Ovary (tissue), 9 donors: ENCODE results near the gene BET1. TPM values are rescaled to one million over a fixed set of nuclear protein-coding genes. Genes with fewer than 3 reads are reported as not detected.
"Not testable (repeated sequence)": the region's sequence is repeated elsewhere in the genome, so short reads cannot be mapped to it uniquely, and the experiment has no call there.

ENCODE experiments used
- DNase-seq, 5 donors: peaks; one replicate each; pipeline ENCODE4 v3.0.0-alpha.2; 2019 to 2020
- H3K27ac ChIP-seq, 2 donors: fragments of 200-600 bp; one replicate each; pipeline versions ENCODE4 v1.5.1 to v1.8.0; 2019 to 2022
- H3K27me3 ChIP-seq: fragments of 200-600 bp; one replicate; pipeline ENCODE4 v1.8.0; 2022
- H3K36me3 ChIP-seq: fragments of 200-600 bp; sonication (generic); one replicate; pipeline ENCODE4 v1.5.1; 2019
- H3K4me1 ChIP-seq: one replicate; pipeline ENCODE4 v1.8.1; 2013; ENCODE audit warnings: mild to moderate bottlenecking, moderate library complexity; ENCODE audit not compliant: insufficient read depth
- H3K4me3 ChIP-seq: fragments of 200-600 bp; sonication (generic); one replicate; pipeline ENCODE4 v1.5.1; 2017
- H3K9me3 ChIP-seq, 2 donors: fragments of 200-600 bp in 1 of 2; sonication (generic) in 1 of 2; one replicate each; pipeline versions ENCODE4 v1.5.1 to v1.8.1; 2013 to 2019; ENCODE audit warnings: mild to moderate bottlenecking in 1 of 2, moderate library complexity in 1 of 2
- CTCF ChIP-seq, 3 donors: fragments of 450-650 bp in 2 of 3; fragments of 200-600 bp in 1 of 3; IDR thresholded peaks; one replicate each; pipeline versions ENCODE4 v1.5.1 to v1.8.0; 2016 to 2022; ENCODE audit warnings: antibody characterized with exemption in 3 of 3, mild to moderate bottlenecking in 1 of 3
- EP300 ChIP-seq: sonication (generic); formaldehyde crosslinking; IDR thresholded peaks from one replicate; pipeline ENCODE4 v1.6.1; 2017; ENCODE audit warnings: antibody characterized with exemption
- POLR2A ChIP-seq: fragments of 450-650 bp; IDR thresholded peaks from one replicate; pipeline ENCODE4 v1.6.1; 2017; ENCODE audit warnings: antibody characterized with exemption, mild to moderate bottlenecking, moderate library complexity
- WGBS, 3 donors: extraction: QIAGEN DNeasy Blood & Tissue Kit in 1 of 3; methylation state at CpG; one replicate each; pipeline versions ENCODE4 v1.1.5 to v1.1.7; 2013 to 2017; 5-methylcytosine and 5-hydroxymethylcytosine counted together
- intact Hi-C, 4 donors: fragments of 100-400 bp; cut with DNase I; formaldehyde crosslinking; loops; one replicate each; pipeline versions ENCODE4 v1.11.0 to v1.15.1; 2022 to 2023
- polyA plus RNA-seq, 2 donors: library from polyadenylated mRNA; stranded (reverse); fragments of 200-250 nt in 1 of 2; fragments of 350-450 nt in 1 of 2; fragmentation: Illumina TruSeq in 1 of 2; extraction: RNeasy Lipid Tissue Mini Kit (QIAGEN cat#74804) in 1 of 2; gene quantifications; one replicate each; pipeline ENCODE4 v1.2.3, GENCODE V29; 2013 to 2014
- total RNA-seq, 7 donors: library from RNA; depleted of rRNA in 2 of 7; stranded (reverse); fragments of >200 nt in 2 of 7; fragmentation: NEBNext Ultra II Directional in 3 of 7; extraction: Animal tissue kit (Norgen Biotek cat#: 25700) in 3 of 7; gene quantifications; one replicate each; pipeline versions ENCODE4 v1.1.0 to v1.2.4, GENCODE V29; 2016 to 2023
- donor health status: DM: no; HTN: no; CAD: no; lungs with moderate emphysema.
- donor health status: DM: no; HTN: no; CAD: no.
- donor health status: Bipolar disorder and iron deficiency.
- donor health status: DM: yes; HTN: yes; CAD: no.
- donor health status: DM: no; HTN: no; CAD: no.
- donor health status: DM: yes; HTN: yes; CAD: no.

BET1 gene
- total and polyA plus RNA-seq, 9 donors: 22.9 to 35.9 (median 26.9) TPM

DNA sequence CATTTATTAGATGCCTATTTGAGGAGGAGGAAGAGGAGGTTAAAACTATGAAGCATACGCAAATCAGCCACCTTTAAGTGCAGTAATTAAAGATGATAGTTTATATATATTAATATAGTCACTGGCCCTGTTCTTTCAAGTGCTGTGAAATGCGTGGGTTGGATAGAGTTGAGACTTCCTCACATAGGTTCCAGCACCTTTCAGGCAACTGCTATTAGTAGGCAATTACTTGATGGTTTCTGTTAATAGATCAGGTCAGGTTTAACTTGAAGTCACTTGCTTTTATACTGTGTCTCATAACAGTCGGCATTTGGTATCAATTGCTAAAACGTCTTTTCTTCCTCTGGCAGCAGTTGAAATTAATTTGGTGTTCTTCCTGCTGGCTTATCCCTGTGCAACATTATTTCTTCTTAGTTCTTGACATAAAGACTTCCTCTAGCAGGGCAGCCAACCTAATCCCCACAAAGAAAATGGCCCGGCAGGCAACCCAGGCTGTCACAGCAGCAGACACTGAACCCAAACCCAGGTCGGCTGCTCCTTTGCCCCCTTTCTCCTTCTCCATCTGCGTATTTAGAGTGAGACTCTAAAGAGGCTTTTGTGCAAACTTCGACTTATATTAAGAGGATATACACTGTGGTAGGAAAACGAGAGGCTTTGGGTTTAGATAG, 35.3 kb upstream of the BET1 start:
- TF ChIP-seq EP300 (no peak), POLR2A (no peak), CTCF (IDR thresholded peaks at IDR 0.05) (no peak)
- H3K4me1 ChIP-seq: no peaks in the 10 kb centered on the region
- no peaks in the 10 kb centered on the region for H3K27me3 ChIP-seq
- DNase-seq: no peak
- H3K9me3 ChIP-seq: no peaks in the 10 kb centered on the region
- H3K4me3 ChIP-seq: no peak overlapping the region
- H3K36me3 ChIP-seq: no peaks in the 10 kb centered on the region
- no peak overlapping the region for H3K27ac ChIP-seq
- 76 to 79% (median 79%) methylated on average over 9 of the region's 9 CpGs for WGBS, 3 donors
- intact Hi-C loops: no loop called here

- WGBS, 3 donors: 59 to 73% (median 61%) methylated on average over 2 of the region's 2 CpGs
- H3K27ac ChIP-seq: no peak overlapping the region
- intact Hi-C loops: no loop called here
- no peaks in the 10 kb centered on the region for H3K4me1 ChIP-seq
- H3K27me3 ChIP-seq: no peaks in the 10 kb centered on the region
- no peak overlapping the region for H3K4me3 ChIP-seq
- TF ChIP-seq CTCF (IDR thresholded peaks at IDR 0.05): no peak
- TF ChIP-seq POLR2A: no peak
- TF ChIP-seq EP300: no peak
- no peaks in the 10 kb centered on the region for H3K36me3 ChIP-seq
- no peak for DNase-seq
- no peaks in the 10 kb centered on the region for H3K9me3 ChIP-seq
Observed at GRCh38 chr7:94031865-94032264, 27.7 kb upstream of the BET1 start.

GRCh38 chr7:94030634-94031033, 26.5 kb upstream of the BET1 start:
- H3K4me3 ChIP-seq: no peak overlapping the region
- intact Hi-C loops: no loop called here
- 84 to 87% (median 86%) methylated on average over 3 of the region's 3 CpGs for WGBS, 3 donors
- no peaks in the 10 kb centered on the region for H3K4me1 ChIP-seq
- H3K27me3 ChIP-seq: no peaks in the 10 kb centered on the region
- no peak for TF ChIP-seq POLR2A
- DNase-seq: no peak
- no peak overlapping the region for H3K27ac ChIP-seq
- H3K9me3 ChIP-seq: no peaks in the 10 kb centered on the region
- H3K36me3 ChIP-seq: no peaks in the 10 kb centered on the region

DNA sequence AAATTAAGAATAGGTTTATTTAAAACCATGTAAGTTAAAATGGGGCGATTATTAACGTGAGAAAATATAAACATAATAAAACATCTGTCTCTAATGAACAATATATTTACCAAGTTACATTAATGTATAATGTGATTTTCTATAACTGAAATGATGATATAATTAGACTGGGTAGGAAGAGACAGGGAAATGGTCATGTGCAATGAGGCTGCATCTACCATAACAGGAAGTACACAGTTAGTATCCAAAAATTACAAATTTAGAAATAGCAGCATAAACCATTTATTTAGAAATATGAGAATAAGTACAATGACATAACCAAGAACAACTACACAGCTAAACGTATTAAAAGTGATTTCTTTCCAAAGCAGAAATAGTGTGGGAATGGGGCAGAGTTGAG, 25.8 kb upstream of the BET1 start:
- H3K9me3 ChIP-seq: no peaks in the 10 kb centered on the region
- no peaks in the 10 kb centered on the region for H3K36me3 ChIP-seq
- no peaks in the 10 kb centered on the region for H3K4me1 ChIP-seq
- no peak overlapping the region for H3K27ac ChIP-seq
- DNase-seq: no peak
- H3K4me3 ChIP-seq: no peak overlapping the region
- 62 to 74% (median 69%) methylated on average over 3 of the region's 3 CpGs for WGBS, 3 donors
- no peak for TF ChIP-seq EP300
- no peak for TF ChIP-seq CTCF (IDR thresholded peaks at IDR 0.05)
- no peak for TF ChIP-seq POLR2A
- no peaks in the 10 kb centered on the region for H3K27me3 ChIP-seq
- intact Hi-C loops: no loop called here

DNA sequence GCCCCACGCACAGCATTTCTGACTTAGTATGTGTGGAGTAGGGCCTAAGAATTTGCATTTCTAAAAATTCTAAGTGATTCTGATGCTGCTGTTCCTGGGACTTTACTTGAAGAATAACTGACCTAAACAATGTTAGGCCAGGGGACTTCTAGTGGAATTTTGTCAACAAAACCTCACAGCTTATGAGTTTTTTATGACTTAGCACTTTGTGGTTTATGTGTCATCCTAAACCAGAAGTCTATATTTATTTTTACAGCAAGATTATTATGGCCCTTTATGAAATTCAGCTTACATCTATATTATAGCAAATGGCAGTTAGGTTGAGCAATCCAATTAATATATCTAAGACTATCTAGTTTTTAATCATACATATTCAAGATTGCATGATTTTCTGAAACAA, 24.6 kb upstream of the BET1 start:
- TF ChIP-seq CTCF (IDR thresholded peaks at IDR 0.05): no peak
- TF ChIP-seq POLR2A: no peak
- TF ChIP-seq EP300: no peak
- no peak overlapping the region for H3K4me3 ChIP-seq
- WGBS, 3 donors: 88 to 94% (median 88%) methylated on average over 1 of the region's 1 CpG
- DNase-seq: no peak
- H3K27me3 ChIP-seq: no peaks in the 10 kb centered on the region
- H3K27ac ChIP-seq: no peak overlapping the region
- no peaks in the 10 kb centered on the region for H3K36me3 ChIP-seq
- H3K9me3 ChIP-seq: no peaks in the 10 kb centered on the region
- intact Hi-C loops: no loop called here
- H3K4me1 ChIP-seq: no peaks in the 10 kb centered on the region

DNA sequence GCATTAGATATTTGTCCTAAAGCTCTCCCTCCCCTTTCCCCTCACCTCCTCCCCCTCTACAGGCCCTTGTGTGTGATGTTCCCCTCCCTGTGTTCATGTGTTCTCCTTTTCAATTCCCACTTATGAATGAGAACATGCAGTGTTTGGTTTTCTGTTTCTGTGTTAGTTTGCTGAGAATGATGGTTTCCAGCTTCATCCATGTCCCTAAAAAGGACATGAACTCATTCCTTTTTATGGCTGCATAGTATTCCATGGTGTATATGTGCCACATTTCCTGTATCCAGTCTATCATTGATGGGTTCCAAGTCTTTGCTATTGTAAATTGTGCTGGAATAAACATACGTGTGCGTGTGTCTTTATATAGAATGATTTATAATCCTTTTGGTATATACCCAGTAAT, 22.5 kb upstream of the BET1 start:
- 88 to 98% (median 95%) methylated on average over 2 of the region's 2 CpGs for WGBS, 3 donors
- H3K9me3 ChIP-seq, intact Hi-C loops, H3K27me3 ChIP-seq, H3K27ac ChIP-seq, DNase-seq, H3K4me1 ChIP-seq, H3K36me3 ChIP-seq, H3K4me3 ChIP-seq: not testable (repeated sequence)
